Large intestine (tissue), 12 donors: Measurements from ENCODE around the gene DNAAF9. TPM values are rescaled to one million over a fixed set of nuclear protein-coding genes. Genes with fewer than 3 reads are reported as not detected.

Experiments used
- DNase-seq, 2 donors: peaks; one replicate each; pipeline versions ENCODE4 v3.0.0 to v3.0.0-alpha.2; 2013
- H3K27ac ChIP-seq: one replicate; pipeline ENCODE4 v1.5.1; 2013; ENCODE audit warnings: low read length
- H3K27me3 ChIP-seq: 2 replicates; pipeline ENCODE4 v1.6.1; 2013; ENCODE audit warnings: low read length; ENCODE audit not compliant: control insufficient read depth, insufficient read depth
- H3K36me3 ChIP-seq: 2 replicates; pipeline ENCODE4 v1.6.1; 2013; ENCODE audit warnings: low read length; ENCODE audit not compliant: control insufficient read depth, insufficient read depth
- H3K4me1 ChIP-seq: one replicate; pipeline ENCODE4 v1.6.1; 2013; ENCODE audit warnings: low read length; ENCODE audit not compliant: control insufficient read depth, insufficient read depth
- H3K4me3 ChIP-seq: one replicate; pipeline ENCODE4 v1.5.1; 2013; ENCODE audit warnings: low read length
- H3K9me3 ChIP-seq: one replicate; pipeline ENCODE4 v1.6.1; 2013; ENCODE audit warnings: mild to moderate bottlenecking, low read depth, low read length, moderate library complexity; ENCODE audit not compliant: control insufficient read depth
- WGBS: methylation state at CpG from one replicate; pipeline ENCODE4 v1.1.5; 2013; ENCODE audit warnings: low lambda C conversion rate; ENCODE audit not compliant: insufficient coverage; 5-methylcytosine and 5-hydroxymethylcytosine counted together
- long read RNA-seq, 11 donors: transcript quantifications; one replicate each; lab custom pipeline, GENCODE V29; 2026
- polyA plus RNA-seq: library from polyadenylated mRNA; unstranded; fragments of 120-200 nt; gene quantifications from one replicate; pipeline ENCODE4 v1.2.1, GENCODE V29; 2013

DNAAF9 gene
- 12.9 TPM for polyA plus RNA-seq
- long read RNA-seq, donor 1: 0 reads
- long read RNA-seq, donor 2: 0 reads
- long read RNA-seq, donor 3: 0 reads
- long read RNA-seq, donor 4: 0 reads
- long read RNA-seq, donor 5, full-length matches to known transcripts: 1 of 1 reads
- long read RNA-seq, donor 5, partial matches to known transcripts: 0 of 1 reads
- long read RNA-seq, donor 5, other reads (novel, unspliced or antisense): 0 of 1 reads
- long read RNA-seq, donor 6: 0 reads
- long read RNA-seq, donor 7: 0 reads
- long read RNA-seq, donor 8: 0 reads
- long read RNA-seq, donor 9: 0 reads
- long read RNA-seq, donor 10: 0 reads
- long read RNA-seq, donor 11: 0 reads

DNA sequence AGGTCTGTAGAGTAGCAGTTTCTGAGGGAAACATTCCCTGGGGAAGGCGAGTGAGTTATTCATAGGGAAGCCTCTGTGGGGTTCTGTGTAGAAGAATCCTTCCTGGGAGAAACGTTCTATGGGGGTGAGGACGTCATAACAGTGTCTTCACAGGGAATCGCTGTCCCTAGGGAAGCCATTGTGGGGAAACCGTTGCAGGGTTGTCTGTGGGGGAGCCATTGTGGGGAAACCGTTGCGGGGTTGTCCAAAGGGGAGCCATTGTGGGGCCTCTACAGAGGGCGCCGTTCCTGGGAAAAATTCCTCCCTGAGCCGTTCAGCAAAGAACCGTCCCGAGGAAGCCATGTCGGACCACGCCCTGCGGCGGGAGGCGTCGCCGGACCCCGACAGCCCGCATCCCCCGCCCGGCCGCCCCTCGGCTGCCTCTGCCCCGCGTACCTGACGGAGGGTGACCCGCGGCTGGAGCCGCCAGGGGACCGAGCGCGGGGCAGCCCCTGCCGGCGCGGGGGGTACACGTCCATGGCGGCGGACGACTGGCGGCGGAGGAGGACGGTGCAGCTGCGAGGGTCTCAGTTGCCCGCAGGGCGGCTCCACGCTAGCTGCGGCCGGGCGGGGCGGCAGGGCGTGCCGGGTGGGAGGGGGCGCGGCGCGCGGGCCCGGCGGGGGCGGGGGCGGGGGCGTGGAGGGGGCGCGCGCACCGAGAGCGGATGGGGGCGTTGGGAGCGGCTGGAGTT is at the start of gene DNAAF9:
DNAAF9 (minus strand) TSS at position 630 of the 731 bp plus-strand sequence; CDS start at position 518, 112 bp downstream.
- no peaks in the 10 kb centered on the region for H3K9me3 ChIP-seq
- peak; percentile 51 to 78 for DNase-seq
- H3K4me3 ChIP-seq: peak within 1 kb of the TSS; percentile 75
- H3K27me3 ChIP-seq: no peaks in the 10 kb centered on the region
- H3K27ac ChIP-seq: peak within 1 kb of the TSS; percentile 80
- H3K4me1 ChIP-seq: no peaks in the 10 kb centered on the region
- no peaks in the 10 kb centered on the region for H3K36me3 ChIP-seq
- WGBS: no CpG with 5 or more reads among the region's 71 CpGs

DNA sequence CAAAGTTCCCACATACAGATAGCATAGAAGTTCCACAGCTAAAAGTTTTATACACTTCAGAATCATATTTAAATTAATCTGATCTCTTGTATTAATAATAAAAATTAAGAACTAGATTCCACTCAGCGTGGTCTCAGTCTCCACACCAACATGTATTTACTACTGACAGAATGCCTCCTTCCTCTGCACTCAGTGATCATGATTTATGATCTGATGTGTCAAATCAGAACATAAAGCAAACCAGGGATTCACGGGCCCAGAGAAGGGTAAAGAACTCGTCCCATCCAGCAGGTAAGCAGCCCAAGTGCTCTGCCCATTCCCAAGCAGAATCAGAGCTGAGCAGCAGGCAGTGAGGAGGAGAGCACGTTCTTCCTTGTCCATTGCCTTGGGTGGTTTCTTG is 49.2 kb upstream of the DNAAF9 start:
- 100% methylated on average over 1 of the region's 4 CpGs for WGBS
- Histone ChIP-seq H3K4me1 (peaks cover 4% of the 10 kb centered on the region), H3K4me3 (no peak overlapping the region), H3K36me3 (no peaks in the 10 kb centered on the region), H3K27ac (no peak overlapping the region), H3K27me3 (no peaks in the 10 kb centered on the region), H3K9me3 (no peaks in the 10 kb centered on the region)
- no peak for DNase-seq

DNA sequence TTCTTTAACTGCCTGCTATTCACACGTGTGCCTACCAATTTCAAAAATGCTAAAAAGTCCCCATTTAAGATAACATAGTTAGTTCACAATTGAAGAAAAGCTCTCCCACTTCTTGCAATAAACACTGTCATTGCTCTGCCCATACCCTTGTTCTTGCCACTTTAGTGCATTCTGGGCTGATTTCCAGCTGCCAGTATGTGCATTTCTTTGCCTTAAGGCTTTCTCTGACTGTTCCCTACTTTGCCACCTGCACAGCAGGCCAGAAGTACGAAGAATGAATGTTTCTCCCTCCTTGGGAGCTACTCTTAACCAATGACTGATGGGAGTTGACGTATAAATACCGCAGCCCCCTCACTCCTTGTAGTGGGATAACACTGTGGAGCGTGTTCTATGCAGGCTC is 47.4 kb upstream of the DNAAF9 start:
- WGBS: no CpG with 5 or more reads among the region's 5 CpGs
- DNase-seq: no peak
- no peak overlapping the region for H3K27ac ChIP-seq

DNA sequence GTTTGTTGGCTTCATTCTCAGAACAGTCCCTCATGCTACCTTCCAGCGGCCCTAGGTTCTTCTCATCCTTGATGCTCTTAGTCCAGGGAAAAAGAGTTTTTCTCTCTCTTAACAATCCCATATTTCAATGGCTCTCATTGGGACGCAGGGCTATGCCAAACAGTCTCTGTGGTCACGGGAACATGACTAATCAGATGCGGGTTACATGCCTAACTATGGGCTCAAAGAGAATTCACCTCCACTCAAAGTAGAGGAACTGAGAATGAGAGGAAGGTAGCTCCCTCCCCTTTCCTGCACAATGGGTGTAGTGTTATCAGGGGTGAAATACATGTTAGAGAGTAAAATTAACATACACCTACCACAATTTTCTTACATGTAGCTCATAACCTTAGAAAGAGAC is 45.2 kb upstream of the DNAAF9 start:
- no peak overlapping the region for H3K27ac ChIP-seq
- H3K9me3 ChIP-seq: no peaks in the 10 kb centered on the region
- WGBS: no CpG with 5 or more reads among the region's 4 CpGs
- no peaks in the 10 kb centered on the region for H3K36me3 ChIP-seq
- DNase-seq: no peak
- H3K4me1 ChIP-seq: no peaks in the 10 kb centered on the region
- H3K27me3 ChIP-seq: no peaks in the 10 kb centered on the region
- H3K4me3 ChIP-seq: no peak overlapping the region

More for the DNA sequence above, 47.4 kb upstream of the DNAAF9 start:
- no peaks in the 10 kb centered on the region for H3K36me3 ChIP-seq
- H3K4me1 ChIP-seq: peaks cover under 1% of the 10 kb centered on the region
- H3K9me3 ChIP-seq: no peaks in the 10 kb centered on the region
- no peak overlapping the region for H3K4me3 ChIP-seq
- H3K27me3 ChIP-seq: no peaks in the 10 kb centered on the region

DNA sequence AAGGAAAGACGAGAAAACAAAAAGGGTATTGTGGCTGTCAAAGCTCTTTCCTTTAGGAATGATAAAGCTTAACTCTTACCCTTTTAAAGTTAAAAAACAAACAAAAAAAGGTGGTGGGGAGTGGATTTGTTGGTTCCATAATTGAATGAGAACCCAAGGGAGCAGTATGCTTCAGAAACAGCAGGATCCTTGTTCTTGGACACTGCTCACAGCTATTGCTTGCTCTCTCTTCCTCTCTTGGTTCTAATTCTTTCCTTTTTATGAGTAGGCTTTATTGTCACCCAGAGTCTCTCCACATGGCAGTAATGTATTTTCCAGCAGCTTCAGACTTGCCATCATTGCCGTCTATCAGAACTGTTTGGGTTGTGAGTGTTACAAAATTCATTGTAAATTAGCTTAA is 44.7 kb upstream of the DNAAF9 start:
- DNase-seq: no peak
- 78% methylated on average over 1 of the region's 2 CpGs for WGBS
- Histone ChIP-seq H3K9me3 (no peaks in the 10 kb centered on the region), H3K27me3 (no peaks in the 10 kb centered on the region), H3K27ac (no peak overlapping the region), H3K4me1 (no peaks in the 10 kb centered on the region), H3K4me3 (no peak overlapping the region), H3K36me3 (no peaks in the 10 kb centered on the region)

DNA sequence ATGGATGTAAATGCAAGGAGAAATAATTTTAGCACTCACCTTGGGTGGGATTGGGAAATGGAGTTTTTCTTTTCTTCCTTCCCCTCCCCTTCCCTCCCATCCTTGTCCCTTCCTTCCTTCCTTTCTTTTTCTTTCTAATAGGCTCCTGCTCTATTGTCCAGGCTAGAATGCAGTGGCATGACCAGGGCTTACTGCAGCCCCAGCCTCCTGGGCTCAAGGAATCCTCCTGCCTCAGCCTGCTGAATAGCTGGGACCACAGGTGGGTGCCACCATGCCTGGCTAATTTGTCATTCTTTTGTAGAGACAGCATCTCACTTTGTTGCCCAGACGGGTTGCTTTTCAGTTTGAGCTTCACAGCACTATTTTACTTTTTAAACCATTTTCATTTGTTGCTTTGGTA is 41.9 kb upstream of the DNAAF9 start:
- 67% methylated on average over 1 of the region's 1 CpG for WGBS
- Histone ChIP-seq H3K4me3 (no peak overlapping the region), H3K4me1 (no peaks in the 10 kb centered on the region), H3K27me3 (no peaks in the 10 kb centered on the region), H3K9me3 (no peaks in the 10 kb centered on the region), H3K36me3 (no peaks in the 10 kb centered on the region), H3K27ac (no peak overlapping the region)
- DNase-seq: no peak

DNA sequence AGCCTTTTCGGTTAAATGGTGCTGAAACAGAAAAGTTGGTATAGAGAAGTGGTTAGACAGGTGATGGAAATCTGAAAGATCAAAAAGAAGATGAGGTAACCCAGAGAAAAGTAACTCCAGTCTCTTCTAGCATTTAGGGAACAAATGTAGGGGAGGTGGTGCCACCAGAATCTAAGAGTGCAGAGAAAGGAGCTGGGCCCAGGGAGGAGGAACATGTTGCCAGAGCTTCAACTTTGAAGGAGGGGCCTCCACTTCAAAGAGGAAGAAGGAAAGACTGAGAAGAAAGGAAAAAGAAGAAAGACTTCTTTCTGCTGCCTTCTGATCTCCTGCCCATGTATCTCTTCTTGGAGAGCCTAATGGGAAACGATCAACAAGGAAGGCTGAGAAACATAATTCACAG is 39.9 kb upstream of the DNAAF9 start:
- WGBS: 85% methylated on average over 2 of the region's 2 CpGs
- Histone ChIP-seq H3K27ac (no peak overlapping the region), H3K27me3 (no peaks in the 10 kb centered on the region), H3K4me1 (no peaks in the 10 kb centered on the region), H3K4me3 (no peak overlapping the region), H3K9me3 (no peaks in the 10 kb centered on the region), H3K36me3 (no peaks in the 10 kb centered on the region)
- no peak for DNase-seq

DNA sequence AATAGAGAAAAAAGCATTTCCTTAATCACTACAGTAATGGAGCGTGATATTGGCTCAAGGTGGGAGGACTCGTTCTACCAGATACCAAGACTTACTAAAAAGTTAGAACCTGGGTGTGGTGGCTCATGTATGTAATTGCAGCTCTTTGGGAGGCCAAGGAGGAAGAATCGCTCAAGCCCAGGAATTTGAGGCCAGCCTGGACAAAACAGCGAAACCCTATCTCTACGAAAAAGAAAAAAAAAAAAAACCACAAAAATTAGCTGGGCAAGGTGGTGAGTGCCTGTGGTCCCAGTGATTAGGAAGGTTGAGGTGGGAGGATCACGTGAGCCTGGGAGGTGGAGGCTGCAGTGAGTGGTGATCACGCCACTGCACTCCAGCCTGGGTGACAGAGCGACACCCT is 39.3 kb upstream of the DNAAF9 start:
- no peak overlapping the region for H3K27ac ChIP-seq
- no peaks in the 10 kb centered on the region for H3K4me1 ChIP-seq
- WGBS: 100% methylated on average over 3 of the region's 8 CpGs
- DNase-seq: no peak
- H3K36me3 ChIP-seq: no peaks in the 10 kb centered on the region
- no peaks in the 10 kb centered on the region for H3K9me3 ChIP-seq
- no peaks in the 10 kb centered on the region for H3K27me3 ChIP-seq
- H3K4me3 ChIP-seq: no peak overlapping the region

DNA sequence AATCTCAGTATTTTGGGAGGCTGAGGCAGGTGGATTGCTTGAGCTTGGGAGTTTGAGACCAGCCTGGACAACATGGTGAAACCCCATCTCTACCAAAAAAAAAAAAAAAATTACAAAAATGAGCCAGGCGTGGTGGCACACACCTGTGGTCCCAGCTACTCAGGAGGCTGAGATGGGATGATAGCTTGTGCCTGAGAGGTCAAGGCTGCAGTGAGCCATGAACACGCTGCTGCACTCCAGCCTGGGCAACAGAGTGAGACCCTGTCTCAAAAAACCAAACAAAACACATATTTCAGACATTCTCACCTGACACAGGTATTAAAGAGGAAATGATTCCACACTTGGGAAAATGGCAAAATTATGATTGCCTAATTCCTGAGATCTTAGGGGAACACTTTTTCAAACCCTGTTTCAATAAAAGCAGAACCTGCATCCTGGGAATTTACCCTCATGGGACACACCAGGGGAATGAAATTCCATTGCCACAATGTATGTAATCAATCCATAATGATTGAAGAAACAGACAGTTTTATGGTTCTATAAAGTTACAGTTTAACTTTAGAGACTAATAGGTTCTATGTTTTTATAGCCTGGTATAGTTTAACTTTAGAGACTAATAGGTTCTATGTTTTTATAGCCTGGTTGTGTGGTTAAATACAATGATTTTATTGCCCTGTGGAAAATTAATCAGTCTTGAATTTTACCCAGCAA is 29.6 kb upstream of the DNAAF9 start:
- no CpG with 5 or more reads among the region's 2 CpGs for whole genome bisulfite sequencing
- peak in 1 of 2 donors; percentile 89 for DNase-seq
- no peak overlapping the region for H3K4me3 ChIP-seq
- H3K9me3 ChIP-seq: peaks cover 14% of the 10 kb centered on the region
- H3K27me3 ChIP-seq: no peaks in the 10 kb centered on the region
- no peak overlapping the region for H3K27ac ChIP-seq
- H3K36me3 ChIP-seq: no peaks in the 10 kb centered on the region
- peaks cover 6% of the 10 kb centered on the region for H3K4me1 ChIP-seq

DNA sequence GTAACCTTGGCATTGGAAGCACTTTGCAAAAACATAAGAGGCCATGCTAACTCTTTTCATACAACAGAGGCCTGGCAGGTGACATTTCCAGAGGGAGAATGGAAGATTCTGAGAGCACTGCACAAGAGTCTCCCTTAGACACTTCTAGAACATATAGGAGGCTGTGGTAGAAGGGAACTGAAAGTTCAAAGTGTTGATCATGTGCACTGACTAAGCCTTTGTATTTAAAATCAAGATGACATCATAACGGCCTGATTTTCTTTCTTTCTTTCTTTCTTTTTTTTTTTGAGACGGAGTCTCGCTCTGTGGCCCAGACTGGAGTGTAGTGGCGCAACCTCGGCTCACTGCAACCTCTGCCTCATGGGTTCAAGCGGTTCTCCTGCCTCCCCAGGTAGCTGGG is 26.8 kb upstream of the DNAAF9 start:
- no peaks in the 10 kb centered on the region for H3K27me3 ChIP-seq
- no peak overlapping the region for H3K4me3 ChIP-seq
- no peaks in the 10 kb centered on the region for H3K36me3 ChIP-seq
- 90% methylated on average over 2 of the region's 6 CpGs for WGBS
- no peak overlapping the region for H3K27ac ChIP-seq
- H3K9me3 ChIP-seq: peaks cover 10% of the 10 kb centered on the region
- DNase-seq: peak in 1 of 2 donors; percentile 8
- peaks cover 6% of the 10 kb centered on the region for H3K4me1 ChIP-seq
